Erythroblast (primary cell): ENCODE data around the gene HCFC2.

Experiments used
- GATA1 ChIP-seq: IDR thresholded peaks from 2 replicates; pipeline ENCODE4 v1.6.1; 2011; ENCODE audit warnings: low read depth, mild to moderate bottlenecking, control low read depth, low read length, moderate library complexity
- POLR2A ChIP-seq: IDR thresholded peaks from 2 replicates; pipeline ENCODE4 v1.6.1; 2011; ENCODE audit warnings: mild to moderate bottlenecking, low read length

DNA sequence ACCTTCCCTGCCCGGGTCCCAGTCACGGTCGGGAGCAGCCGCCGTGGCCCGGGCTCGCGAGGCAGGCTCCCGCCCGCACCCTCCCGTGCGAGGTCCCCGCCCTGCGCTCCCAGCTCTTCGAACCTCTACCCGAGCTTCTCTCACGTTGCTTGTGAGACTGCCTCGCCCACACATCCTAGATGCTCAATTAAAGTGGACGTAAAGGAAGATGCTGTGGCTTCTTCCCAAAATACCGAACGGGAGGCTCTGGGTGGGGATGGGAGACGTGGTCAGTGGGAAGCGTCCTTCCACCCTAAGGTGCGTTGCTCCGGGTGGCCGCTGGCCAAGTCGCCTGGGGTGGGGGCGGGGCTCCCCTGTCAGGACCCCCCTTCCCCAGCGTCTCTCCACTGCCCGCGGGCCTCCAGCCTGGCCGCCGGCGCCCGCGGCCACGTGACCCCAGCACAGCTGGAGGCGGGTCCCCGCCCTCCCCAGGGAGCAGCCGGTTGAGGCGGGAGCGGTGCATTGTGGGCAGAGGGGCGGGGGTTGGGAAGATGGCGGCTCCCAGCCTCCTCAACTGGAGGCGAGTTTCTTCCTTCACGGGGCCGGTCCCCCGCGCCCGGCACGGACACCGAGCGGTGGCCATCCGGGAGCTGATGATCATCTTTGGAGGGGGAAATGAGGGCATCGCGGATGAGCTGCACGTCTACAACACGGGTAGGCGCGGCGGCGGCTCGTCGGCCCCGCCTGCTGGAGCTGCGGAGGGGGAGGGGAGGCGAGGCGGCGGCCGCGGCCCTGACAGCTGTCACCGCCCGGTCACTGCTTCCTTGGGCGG, at the start of gene HCFC2:
- TF ChIP-seq POLR2A, result peak; percentile 66
- no peak for TF ChIP-seq GATA1
